ENCODE data around the gene ZNF333.

The ZNF333 gene

GRCh38 chr19:14670408-14670807 is 19.4 kb upstream of the ZNF333 start:
- peaks cover 0 to 4% (median 3%) of the 10 kb centered on the region in 5 donors for H3K27me3 ChIP-seq (ENCODE audit: control insufficient read depth in 5 of 5, insufficient read depth in 4 of 5, low read length in 5 of 5)
- no peaks in the 10 kb centered on the region for H3K36me3 ChIP-seq (ENCODE audit: control insufficient read depth in 5 of 5, insufficient read depth in 5 of 5, low read length in 5 of 5)
- H3K4me3 ChIP-seq (ENCODE audit: low read depth in 1 of 5, low read length in 5 of 5), result peak overlapping the region in 1 of 5 donors; percentile 35
- no peak overlapping the region for H3K27ac ChIP-seq (ENCODE audit: low read depth, low read length)
- H3K9ac ChIP-seq (ENCODE audit: low read length in 5 of 5), result no peak overlapping the region
- peaks cover 0 to 14% (median 8%) of the 10 kb centered on the region in 5 donors for H3K4me1 ChIP-seq (ENCODE audit: control insufficient read depth in 5 of 5, insufficient read depth in 5 of 5, low read length in 5 of 5)
- peaks cover 0 to 11% (median 8%) of the 10 kb centered on the region in 5 donors for H3K9me3 ChIP-seq (ENCODE audit: control insufficient read depth in 5 of 5, low read length in 5 of 5)

DNA sequence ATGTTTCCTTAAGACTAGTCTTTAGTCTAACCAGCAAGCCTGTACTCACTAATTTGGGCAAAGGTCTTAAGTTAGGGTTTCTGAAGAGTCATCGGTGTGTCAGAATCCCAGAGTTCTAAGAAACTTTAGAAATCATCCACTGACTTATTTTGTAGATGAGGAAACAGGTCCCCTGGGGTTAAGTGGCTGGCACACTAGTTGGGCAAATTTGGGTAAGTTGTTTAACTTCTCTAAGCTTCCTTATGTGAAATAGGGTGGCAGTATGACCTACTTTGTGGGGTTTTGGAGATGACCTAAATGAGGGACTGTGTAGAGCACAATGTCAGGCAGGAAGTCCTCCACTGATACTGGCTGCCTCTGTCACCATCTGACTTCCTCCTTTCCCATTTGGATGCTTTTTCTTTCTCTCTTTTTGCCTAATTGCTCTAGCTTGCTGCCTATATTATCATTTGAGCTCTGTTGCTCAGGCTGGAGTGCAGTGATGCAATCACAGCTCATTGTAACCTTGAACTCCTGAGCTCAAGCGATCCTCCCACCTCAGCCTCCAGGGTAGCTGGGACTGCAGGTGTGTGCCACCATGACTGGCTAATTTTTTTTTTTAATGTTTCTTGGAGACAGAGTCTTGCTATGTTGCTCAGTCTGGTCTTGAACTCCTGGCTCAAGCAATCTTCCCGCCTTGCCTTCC is 17.5 kb upstream of the ZNF333 start:
- Histone ChIP-seq H3K4me3 (ENCODE audit: low read depth in 1 of 5, low read length in 5 of 5) (no peak overlapping the region), H3K27ac (ENCODE audit: low read depth, low read length) (peak overlapping the region; percentile 35), H3K9me3 (ENCODE audit: control insufficient read depth in 5 of 5, low read length in 5 of 5) (peaks cover 0 to 11% (median 8%) of the 10 kb centered on the region in 5 donors), H3K4me1 (ENCODE audit: control insufficient read depth in 5 of 5, insufficient read depth in 5 of 5, low read length in 5 of 5) (peaks cover 0 to 14% (median 8%) of the 10 kb centered on the region in 5 donors), H3K36me3 (ENCODE audit: control insufficient read depth in 5 of 5, insufficient read depth in 5 of 5, low read length in 5 of 5) (no peaks in the 10 kb centered on the region), H3K9ac (ENCODE audit: low read length in 5 of 5) (no peak overlapping the region), H3K27me3 (ENCODE audit: control insufficient read depth in 5 of 5, insufficient read depth in 4 of 5, low read length in 5 of 5) (peaks cover 0 to 9% (median 3%) of the 10 kb centered on the region in 5 donors)

GRCh38 chr19:14673088-14673487 is 16.8 kb upstream of the ZNF333 start:
- peaks cover 0 to 9% (median 3%) of the 10 kb centered on the region in 5 donors for H3K27me3 ChIP-seq (ENCODE audit: control insufficient read depth in 5 of 5, insufficient read depth in 4 of 5, low read length in 5 of 5)
- no peak overlapping the region for H3K27ac ChIP-seq (ENCODE audit: low read depth, low read length)
- H3K4me1 ChIP-seq (ENCODE audit: control insufficient read depth in 5 of 5, insufficient read depth in 5 of 5, low read length in 5 of 5), result peaks cover 0 to 14% (median 8%) of the 10 kb centered on the region in 5 donors
- peaks cover 0 to 11% (median 8%) of the 10 kb centered on the region in 5 donors for H3K9me3 ChIP-seq (ENCODE audit: control insufficient read depth in 5 of 5, low read length in 5 of 5)
- H3K9ac ChIP-seq (ENCODE audit: low read length in 5 of 5), result no peak overlapping the region
- H3K36me3 ChIP-seq (ENCODE audit: control insufficient read depth in 5 of 5, insufficient read depth in 5 of 5, low read length in 5 of 5), result no peaks in the 10 kb centered on the region
- H3K4me3 ChIP-seq (ENCODE audit: low read depth in 1 of 5, low read length in 5 of 5), result no peak overlapping the region

- no peaks in the 10 kb centered on the region for H3K36me3 ChIP-seq (ENCODE audit: control insufficient read depth in 5 of 5, insufficient read depth in 5 of 5, low read length in 5 of 5)
- H3K27ac ChIP-seq (ENCODE audit: low read depth, low read length), result no peak within 1 kb of the TSS
- H3K27me3 ChIP-seq (ENCODE audit: control insufficient read depth in 5 of 5, insufficient read depth in 4 of 5, low read length in 5 of 5), result peaks cover 0 to 9% (median 3%) of the 10 kb centered on the region in 5 donors
- H3K9ac ChIP-seq (ENCODE audit: low read length in 5 of 5), result no peak within 1 kb of the TSS
- H3K9me3 ChIP-seq (ENCODE audit: control insufficient read depth in 5 of 5, low read length in 5 of 5), result peaks cover 0 to 9% (median 5%) of the 10 kb centered on the region in 5 donors
- H3K4me3 ChIP-seq (ENCODE audit: low read depth in 1 of 5, low read length in 5 of 5), result no peak within 1 kb of the TSS
- H3K4me1 ChIP-seq (ENCODE audit: control insufficient read depth in 5 of 5, insufficient read depth in 5 of 5, low read length in 5 of 5), result peaks cover 0 to 14% (median 8%) of the 10 kb centered on the region in 5 donors
Measured at GRCh38 chr19:14674764-14675163, 15.1 kb upstream of the ZNF333 start, which contains the start of gene ADGRE3. Gene ADGRE3 (minus strand): TSS chr19:14674844. CDS start chr19:14674770, 74 bp downstream.

DNA sequence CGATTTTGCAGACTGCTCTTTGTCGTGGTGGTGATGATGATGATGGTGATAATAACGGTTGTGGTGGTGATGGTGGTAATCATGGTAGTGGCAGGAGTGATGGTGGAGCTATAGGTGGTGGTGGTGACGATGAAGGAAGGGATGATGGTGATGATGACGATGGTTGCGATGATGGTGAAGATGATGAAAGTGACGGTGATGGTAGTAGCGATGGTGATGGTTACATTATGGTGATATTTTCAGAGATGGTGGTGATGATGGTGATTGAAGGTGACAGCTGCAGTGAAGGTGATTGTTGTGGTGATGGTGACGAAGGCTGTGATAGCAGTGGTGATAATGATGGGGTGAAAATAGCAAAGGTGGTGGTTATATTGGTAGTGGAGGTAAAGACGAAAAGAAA is 13.1 kb upstream of the ZNF333 start:
- no peaks in the 10 kb centered on the region for H3K9me3 ChIP-seq (ENCODE audit: control insufficient read depth in 5 of 5, low read length in 5 of 5)
- H3K27me3 ChIP-seq (ENCODE audit: control insufficient read depth in 5 of 5, insufficient read depth in 4 of 5, low read length in 5 of 5), result peaks cover 0 to 9% (median 0%) of the 10 kb centered on the region in 5 donors
- H3K27ac ChIP-seq (ENCODE audit: low read depth, low read length), result no peak overlapping the region
- no peak overlapping the region for H3K9ac ChIP-seq (ENCODE audit: low read length in 5 of 5)
- peaks cover 0 to 10% (median 8%) of the 10 kb centered on the region in 5 donors for H3K4me1 ChIP-seq (ENCODE audit: control insufficient read depth in 5 of 5, insufficient read depth in 5 of 5, low read length in 5 of 5)
- no peaks in the 10 kb centered on the region for H3K36me3 ChIP-seq (ENCODE audit: control insufficient read depth in 5 of 5, insufficient read depth in 5 of 5, low read length in 5 of 5)
- H3K4me3 ChIP-seq (ENCODE audit: low read depth in 1 of 5, low read length in 5 of 5), result no peak overlapping the region

DNA sequence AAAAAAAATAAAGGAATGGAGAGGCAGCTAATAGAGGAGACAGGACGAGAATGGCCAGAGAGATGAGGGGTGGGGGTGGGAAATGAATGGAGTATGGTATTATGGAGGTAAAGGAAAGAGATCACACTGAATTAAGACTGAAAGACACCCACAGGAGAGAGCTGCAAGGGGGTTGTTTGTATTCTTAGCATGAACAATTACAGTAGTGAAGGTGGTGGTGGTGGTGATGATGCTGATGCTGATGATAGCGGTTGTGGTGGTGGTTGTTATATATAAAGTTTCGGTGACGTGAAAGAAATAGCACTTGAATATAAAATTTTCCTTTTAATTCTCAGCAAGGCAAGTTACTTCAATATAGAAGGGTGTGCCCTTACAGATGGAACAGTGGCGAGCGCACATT is 12.4 kb upstream of the ZNF333 start:
- H3K9me3 ChIP-seq (ENCODE audit: control insufficient read depth in 5 of 5, low read length in 5 of 5), result no peaks in the 10 kb centered on the region
- no peak overlapping the region for H3K9ac ChIP-seq (ENCODE audit: low read length in 5 of 5)
- H3K36me3 ChIP-seq (ENCODE audit: control insufficient read depth in 5 of 5, insufficient read depth in 5 of 5, low read length in 5 of 5), result no peaks in the 10 kb centered on the region
- peaks cover 0 to 3% (median 1%) of the 10 kb centered on the region in 5 donors for H3K4me1 ChIP-seq (ENCODE audit: control insufficient read depth in 5 of 5, insufficient read depth in 5 of 5, low read length in 5 of 5)
- no peak overlapping the region for H3K27ac ChIP-seq (ENCODE audit: low read depth, low read length)
- H3K27me3 ChIP-seq (ENCODE audit: control insufficient read depth in 5 of 5, insufficient read depth in 4 of 5, low read length in 5 of 5), result peaks cover 0 to 9% (median 0%) of the 10 kb centered on the region in 5 donors
- no peak overlapping the region for H3K4me3 ChIP-seq (ENCODE audit: low read depth in 1 of 5, low read length in 5 of 5)

- no peaks in the 10 kb centered on the region for H3K9me3 ChIP-seq (ENCODE audit: control insufficient read depth in 5 of 5, low read length in 5 of 5)
- no peaks in the 10 kb centered on the region for H3K36me3 ChIP-seq (ENCODE audit: control insufficient read depth in 5 of 5, insufficient read depth in 5 of 5, low read length in 5 of 5)
- H3K9ac ChIP-seq (ENCODE audit: low read length in 5 of 5), result no peak overlapping the region
- peaks cover 0 to 9% (median 0%) of the 10 kb centered on the region in 5 donors for H3K27me3 ChIP-seq (ENCODE audit: control insufficient read depth in 5 of 5, insufficient read depth in 4 of 5, low read length in 5 of 5)
- H3K4me3 ChIP-seq (ENCODE audit: low read depth in 1 of 5, low read length in 5 of 5), result no peak overlapping the region
- H3K4me1 ChIP-seq (ENCODE audit: control insufficient read depth in 5 of 5, insufficient read depth in 5 of 5, low read length in 5 of 5), result no peaks in the 10 kb centered on the region
- H3K27ac ChIP-seq (ENCODE audit: low read depth, low read length), result no peak overlapping the region
Measured at GRCh38 chr19:14678199-14678598, 11.6 kb upstream of the ZNF333 start.

DNA sequence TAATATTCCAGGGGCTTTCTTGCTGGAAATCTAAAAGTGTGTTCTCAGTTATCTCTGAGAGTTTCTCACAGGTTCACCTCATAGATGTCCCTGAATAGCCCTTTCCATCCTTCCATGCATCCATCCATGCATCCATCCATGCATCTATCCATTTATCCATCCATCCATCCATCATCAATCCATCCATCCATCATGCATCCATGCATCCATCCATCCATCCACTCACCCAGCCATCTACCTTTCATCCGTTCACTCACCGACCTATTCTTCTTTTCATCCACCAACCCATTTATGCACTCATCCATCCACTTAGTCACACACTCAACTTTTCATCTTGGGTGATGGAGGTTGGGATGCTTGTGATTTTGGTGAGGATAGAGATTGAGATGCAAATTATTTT is 7.8 kb upstream of the ZNF333 start:
- no peaks in the 10 kb centered on the region for H3K9me3 ChIP-seq (ENCODE audit: control insufficient read depth in 5 of 5, low read length in 5 of 5)
- H3K4me3 ChIP-seq (ENCODE audit: low read depth in 1 of 5, low read length in 5 of 5), result no peak overlapping the region
- H3K4me1 ChIP-seq (ENCODE audit: control insufficient read depth in 5 of 5, insufficient read depth in 5 of 5, low read length in 5 of 5), result no peaks in the 10 kb centered on the region
- H3K27ac ChIP-seq (ENCODE audit: low read depth, low read length), result no peak overlapping the region
- peaks cover 0 to under 1% (median 0%) of the 10 kb centered on the region in 5 donors for H3K27me3 ChIP-seq (ENCODE audit: control insufficient read depth in 5 of 5, insufficient read depth in 4 of 5, low read length in 5 of 5)
- H3K9ac ChIP-seq (ENCODE audit: low read length in 5 of 5), result no peak overlapping the region
- no peaks in the 10 kb centered on the region for H3K36me3 ChIP-seq (ENCODE audit: control insufficient read depth in 5 of 5, insufficient read depth in 5 of 5, low read length in 5 of 5)

GRCh38 chr19:14683439-14683838 is 6.4 kb upstream of the ZNF333 start:
- H3K27ac ChIP-seq (ENCODE audit: low read depth, low read length), result no peak overlapping the region

GRCh38 chr19:14686411-14686810 is 3.4 kb upstream of the ZNF333 start:
- Histone ChIP-seq H3K4me1 (ENCODE audit: control insufficient read depth in 5 of 5, insufficient read depth in 5 of 5, low read length in 5 of 5) (peaks cover 3 to 18% (median 14%) of the 10 kb centered on the region in 5 donors), H3K4me3 (ENCODE audit: low read depth in 1 of 5, low read length in 5 of 5) (no peak overlapping the region), H3K9me3 (ENCODE audit: control insufficient read depth in 5 of 5, low read length in 5 of 5) (no peaks in the 10 kb centered on the region), H3K36me3 (ENCODE audit: control insufficient read depth in 5 of 5, insufficient read depth in 5 of 5, low read length in 5 of 5) (no peaks in the 10 kb centered on the region), H3K27me3 (ENCODE audit: control insufficient read depth in 5 of 5, insufficient read depth in 4 of 5, low read length in 5 of 5) (no peaks in the 10 kb centered on the region), H3K27ac (ENCODE audit: low read depth, low read length) (no peak overlapping the region), H3K9ac (ENCODE audit: low read length in 5 of 5) (no peak overlapping the region)

More at GRCh38 chr19:14683439-14683838, 6.4 kb upstream of the ZNF333 start:
- H3K4me3 ChIP-seq (ENCODE audit: low read depth in 1 of 5, low read length in 5 of 5), result no peak overlapping the region
- H3K9me3 ChIP-seq (ENCODE audit: control insufficient read depth in 5 of 5, low read length in 5 of 5), result no peaks in the 10 kb centered on the region
- no peaks in the 10 kb centered on the region for H3K4me1 ChIP-seq (ENCODE audit: control insufficient read depth in 5 of 5, insufficient read depth in 5 of 5, low read length in 5 of 5)
- H3K36me3 ChIP-seq (ENCODE audit: control insufficient read depth in 5 of 5, insufficient read depth in 5 of 5, low read length in 5 of 5), result no peaks in the 10 kb centered on the region
- no peak overlapping the region for H3K9ac ChIP-seq (ENCODE audit: low read length in 5 of 5)
- H3K27me3 ChIP-seq (ENCODE audit: control insufficient read depth in 5 of 5, insufficient read depth in 4 of 5, low read length in 5 of 5), result no peaks in the 10 kb centered on the region
